BJ (cell line): ENCODE results near the gene PSKH1. TPM values are rescaled to one million over a fixed set of nuclear protein-coding genes. Genes with fewer than 3 reads are reported as not detected.

Experiments
- CTCF ChIA-PET: fragments of 350-600 bp; formaldehyde crosslinking; extraction: SDS; loops from one replicate; lab custom pipeline; 2021; ENCODE audit warnings: antibody characterized with exemption, inconsistent platforms; lab: Yijun Ruan, JAX
- POLR2A ChIA-PET: fragments of 300-600 bp; sonication (Branson Sonifier 250); formaldehyde crosslinking; extraction: SDS; loops from one replicate; lab custom pipeline; 2021; ENCODE audit warnings: antibody characterized with exemption; lab: Charles Lee
- DNase-seq: peaks from one replicate; pipeline ENCODE4 v3.0.0-alpha.2; 2011; ENCODE audit warnings: low read depth
- H3K27me3 ChIP-seq: 2 replicates; pipeline ENCODE4 v1.6.0; 2011; ENCODE audit warnings: low read length; ENCODE audit not compliant: control insufficient read depth, insufficient read depth
- H3K36me3 ChIP-seq: 2 replicates; pipeline ENCODE4 v1.5.1; 2011; ENCODE audit warnings: low read length; ENCODE audit not compliant: control insufficient read depth, insufficient read depth
- H3K4me3 ChIP-seq: 2 replicates; pipeline ENCODE4 v1.5.1; 2011; ENCODE audit warnings: low read depth, mild to moderate bottlenecking, control low read depth, low read length
- polyA plus RNA-seq: library from polyadenylated mRNA; depleted of rRNA; stranded (reverse); fragments of >200 nt; gene quantifications from 2 replicates; pipeline ENCODE4 v1.2.3, GENCODE V29; 2011
- TF ChIP-seq, protein P1 (sequence below): IDR thresholded peaks from 2 replicates; pipeline ENCODE4 v1.5.1; 2011; ENCODE audit warnings: low read depth, mild to moderate bottlenecking, control low read depth, inconsistent platforms, low read length, moderate library complexity; ENCODE audit not compliant: insufficient read depth

Gene PSKH1
- polyA plus RNA-seq, 1 experiment: 45.5 TPM

DNA sequence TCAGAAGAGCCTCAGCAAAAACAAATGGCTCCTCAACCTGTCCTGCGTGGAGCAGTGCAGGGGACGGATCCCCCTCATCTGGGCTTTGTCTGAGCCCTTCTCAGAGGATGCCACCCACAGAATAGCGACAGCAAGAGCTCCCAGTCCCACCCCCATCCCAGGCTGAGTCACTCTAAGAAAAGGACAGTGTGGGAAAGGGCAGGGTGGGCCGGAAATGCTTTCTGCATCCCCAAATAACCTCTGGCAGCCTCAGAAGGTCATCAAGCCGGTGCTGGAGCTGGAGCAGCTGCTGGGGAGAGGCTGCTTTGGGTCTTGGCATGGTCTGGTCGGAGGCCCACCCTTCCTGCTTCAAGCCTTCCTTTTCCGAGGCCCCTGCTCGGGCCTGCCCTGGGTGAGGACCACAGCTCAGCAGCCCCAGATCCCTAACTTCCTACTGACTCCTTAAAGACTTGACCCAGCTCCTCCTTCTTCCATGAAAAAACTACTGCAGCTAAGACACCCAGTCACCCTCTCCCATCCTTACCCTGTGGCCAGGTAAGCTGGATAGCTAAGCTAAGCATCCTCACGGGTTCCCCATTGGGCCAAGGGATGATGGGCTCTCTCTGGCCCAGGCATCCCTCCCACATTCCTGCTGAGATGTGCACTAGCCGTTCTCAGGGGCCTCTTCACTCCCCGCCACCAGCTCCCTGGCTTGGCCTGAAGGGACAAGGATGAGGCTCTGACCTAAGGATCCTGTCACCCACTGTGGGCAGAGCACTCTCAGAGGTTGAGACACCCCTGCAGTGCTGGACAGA, 66.7 kb downstream of the PSKH1 start:
- POLR2A ChIA-PET: interaction anchor here (0.6 kb wide), 1 partner anchor 143 kb away, joined by 9 read pairs; no protein-coding TSS in a partner anchor
- TF ChIP-seq, protein P1, sequence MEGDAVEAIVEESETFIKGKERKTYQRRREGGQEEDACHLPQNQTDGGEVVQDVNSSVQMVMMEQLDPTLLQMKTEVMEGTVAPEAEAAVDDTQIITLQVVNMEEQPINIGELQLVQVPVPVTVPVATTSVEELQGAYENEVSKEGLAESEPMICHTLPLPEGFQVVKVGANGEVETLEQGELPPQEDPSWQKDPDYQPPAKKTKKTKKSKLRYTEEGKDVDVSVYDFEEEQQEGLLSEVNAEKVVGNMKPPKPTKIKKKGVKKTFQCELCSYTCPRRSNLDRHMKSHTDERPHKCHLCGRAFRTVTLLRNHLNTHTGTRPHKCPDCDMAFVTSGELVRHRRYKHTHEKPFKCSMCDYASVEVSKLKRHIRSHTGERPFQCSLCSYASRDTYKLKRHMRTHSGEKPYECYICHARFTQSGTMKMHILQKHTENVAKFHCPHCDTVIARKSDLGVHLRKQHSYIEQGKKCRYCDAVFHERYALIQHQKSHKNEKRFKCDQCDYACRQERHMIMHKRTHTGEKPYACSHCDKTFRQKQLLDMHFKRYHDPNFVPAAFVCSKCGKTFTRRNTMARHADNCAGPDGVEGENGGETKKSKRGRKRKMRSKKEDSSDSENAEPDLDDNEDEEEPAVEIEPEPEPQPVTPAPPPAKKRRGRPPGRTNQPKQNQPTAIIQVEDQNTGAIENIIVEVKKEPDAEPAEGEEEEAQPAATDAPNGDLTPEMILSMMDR: no peak
- Histone ChIP-seq H3K27me3 (no peaks in the 10 kb centered on the region), H3K36me3 (peaks cover 60% of the 10 kb centered on the region), H3K4me3 (no peak overlapping the region)
- peak; percentile 34 for DNase-seq
- CTCF ChIA-PET: interaction anchor here (0.9 to 2.0 kb wide), 5 partner anchors 10 to 143 kb away, joined by 3 to 7 read pairs (median 4); no protein-coding TSS in a partner anchor

DNA sequence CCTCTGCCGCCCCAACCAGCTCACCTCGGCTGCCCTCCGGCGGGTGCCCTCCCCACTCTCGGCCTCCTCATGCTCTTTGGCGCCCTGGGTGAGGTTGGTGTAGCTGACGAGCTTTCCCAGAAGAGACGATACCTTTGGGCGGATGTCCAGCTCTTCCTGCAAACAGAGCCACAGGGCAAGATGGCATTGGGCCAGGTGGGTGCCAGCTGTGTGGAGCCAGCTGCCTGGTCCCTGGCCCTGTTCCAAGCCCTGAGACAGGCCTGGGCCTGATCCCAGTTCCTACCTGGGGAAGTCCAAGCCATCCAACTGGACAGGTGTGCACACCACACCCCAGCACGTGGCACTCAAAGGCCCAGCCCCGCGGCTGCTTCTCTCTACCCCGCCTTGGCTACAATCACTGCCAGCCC, 68.5 kb downstream of the PSKH1 start:
- peaks cover 55% of the 10 kb centered on the region for H3K36me3 ChIP-seq
- no peak for DNase-seq
- ChIA-PET CTCF (no interaction called here), POLR2A (no interaction called here)
- no peaks in the 10 kb centered on the region for H3K27me3 ChIP-seq
- H3K4me3 ChIP-seq: no peak overlapping the region
- TF ChIP-seq, protein P1: no peak

DNA sequence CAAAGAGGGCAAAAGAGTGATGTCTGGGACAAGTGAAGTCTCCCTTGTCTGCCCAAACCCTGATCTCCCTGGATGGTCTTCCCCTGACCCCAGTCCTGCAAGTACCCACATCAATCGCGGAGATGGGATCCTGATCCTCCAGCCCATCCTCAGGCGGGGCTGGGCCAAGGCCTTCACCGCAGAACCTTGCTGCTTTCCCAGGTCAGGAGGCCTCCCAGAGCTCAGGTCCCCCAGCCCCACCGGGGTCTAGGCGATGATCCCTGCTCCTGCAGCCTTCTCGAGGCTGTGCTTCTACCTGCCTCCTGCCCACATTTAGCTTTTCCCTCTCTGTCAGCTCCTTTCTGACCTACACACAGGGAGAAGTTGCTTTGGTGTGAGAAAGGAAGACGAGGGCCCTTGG, 69.1 kb downstream of the PSKH1 start:
- Histone ChIP-seq H3K27me3 (no peaks in the 10 kb centered on the region), H3K36me3 (peaks cover 55% of the 10 kb centered on the region), H3K4me3 (no peak overlapping the region)
- POLR2A ChIA-PET: no interaction called here
- CTCF ChIA-PET: interaction anchor here (1.1 to 1.2 kb wide), 2 partner anchors 146 to 441 kb away, joined by 3 to 4 read pairs; no protein-coding TSS in a partner anchor
- no peak for DNase-seq
- TF ChIP-seq, protein P1: no peak

DNA sequence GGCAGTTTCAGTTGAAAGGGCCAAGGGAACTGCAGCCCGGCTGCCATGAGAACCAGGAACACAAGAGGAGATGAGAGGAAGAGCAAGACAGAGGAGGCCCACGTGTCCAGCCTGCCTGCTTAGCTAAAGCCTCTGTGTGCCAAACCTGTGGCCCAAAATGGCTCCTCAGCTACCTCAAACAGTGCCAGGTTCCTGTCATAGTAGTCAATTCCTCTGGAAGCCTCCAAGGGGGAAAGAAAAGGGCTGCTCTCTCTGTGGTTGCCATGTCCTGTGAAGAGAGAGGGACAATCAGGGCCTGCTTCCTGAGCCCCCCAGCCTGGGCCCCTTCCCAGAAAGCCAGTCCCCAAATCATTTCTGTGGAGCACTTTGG, 70.2 kb downstream of the PSKH1 start:
- TF ChIP-seq, protein P1: no peak
- ChIA-PET CTCF (interaction anchor here (1.2 kb wide), 1 partner anchor 147 kb away, joined by 4 read pairs; no protein-coding TSS in a partner anchor), POLR2A (no interaction called here)
- H3K4me3 ChIP-seq: no peak overlapping the region
- H3K27me3 ChIP-seq: no peaks in the 10 kb centered on the region
- DNase-seq: no peak
- peaks cover 46% of the 10 kb centered on the region for H3K36me3 ChIP-seq

DNA sequence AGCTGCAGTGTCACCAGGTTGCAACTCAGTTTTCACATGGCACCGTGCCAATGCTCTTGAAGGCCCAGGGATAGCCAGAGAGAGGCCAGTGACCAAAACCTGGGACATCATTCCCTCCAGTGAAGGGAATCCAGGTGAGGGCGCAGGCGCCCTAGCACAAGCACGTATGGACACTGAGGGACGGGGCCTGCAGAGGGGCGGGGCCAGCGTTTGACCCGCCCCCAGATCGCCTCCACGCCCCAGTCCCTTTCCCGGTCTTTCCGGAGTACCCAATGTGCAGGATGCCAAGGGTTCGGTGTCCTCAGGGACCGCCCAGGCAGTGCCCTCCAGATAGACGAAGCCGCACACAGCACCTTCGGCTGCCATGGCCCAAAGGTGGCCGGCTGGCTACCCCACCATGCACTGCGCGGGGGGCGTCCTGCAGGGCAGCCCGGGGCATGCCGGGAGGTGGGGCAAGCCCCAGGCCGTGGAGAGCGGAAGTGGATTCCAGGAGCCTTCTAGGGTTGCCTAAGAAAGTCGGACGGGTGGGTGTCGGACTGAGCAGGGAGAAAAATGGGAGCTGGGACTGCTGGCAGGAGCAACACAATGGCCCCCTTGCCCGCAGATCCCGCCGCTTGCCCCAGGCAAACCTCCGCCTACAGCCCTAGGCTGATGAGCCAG, 70.7 kb downstream of the PSKH1 start:
- DNase-seq: no peak
- no peak overlapping the region for H3K4me3 ChIP-seq
- TF ChIP-seq, protein P1: no peak
- ChIA-PET CTCF (interaction anchor here (1.2 to 1.5 kb wide), 2 partner anchors 77 to 147 kb away, joined by 4 read pairs; no protein-coding TSS in a partner anchor), POLR2A (no interaction called here)
- H3K27me3 ChIP-seq: no peaks in the 10 kb centered on the region
- H3K36me3 ChIP-seq: peaks cover 42% of the 10 kb centered on the region
